Measurements from ENCODE around the gene RWDD2A.

The RWDD2A gene

GRCh38 chr6:83168556-83168955 lies 24.6 kb upstream of the RWDD2A start:
- Histone ChIP-seq H2AFZ (ENCODE audit: low read depth, low read length) (no peak overlapping the region), H3K36me3 (ENCODE audit: insufficient read depth, low read length) (peaks cover 92% of the 10 kb centered on the region), H4K20me1 (ENCODE audit: insufficient read depth, low read length) (no peaks in the 10 kb centered on the region), H3K4me2 (ENCODE audit: insufficient read depth, low read length) (no peak overlapping the region), H3K79me2 (ENCODE audit: insufficient read depth, low read length) (no peaks in the 10 kb centered on the region), H3K4me3 (ENCODE audit: low read depth in 1 of 2, low read length in 2 of 2) (no peak overlapping the region), H3K27me3 (ENCODE audit: insufficient read depth, low read length, poor library complexity) (no peaks in the 10 kb centered on the region), H3K9ac (ENCODE audit: low read depth, low read length) (no peak overlapping the region), H3K9me3 (ENCODE audit: insufficient read depth, low read length, severe bottlenecking) (no peaks in the 10 kb centered on the region), H3K4me1 (ENCODE audit: insufficient read depth, low read length) (no peaks in the 10 kb centered on the region), H3K27ac (ENCODE audit: low read length) (no peak overlapping the region)
- ATAC-seq (ENCODE audit: insufficient read depth, low read depth), result no peak
- no peak for DNase-seq
- TF ChIP-seq EZH2 (IDR thresholded peaks at IDR 0.05; ENCODE audit: borderline replicate concordance, low read depth, low read length, severe bottlenecking), result no peak

GRCh38 chr6:83169106-83169505 lies 24.1 kb upstream of the RWDD2A start:
- H4K20me1 ChIP-seq (ENCODE audit: insufficient read depth, low read length), result no peaks in the 10 kb centered on the region
- ATAC-seq (ENCODE audit: insufficient read depth, low read depth) (no peak), DNase-seq (no peak)
- no peaks in the 10 kb centered on the region for H3K4me1 ChIP-seq (ENCODE audit: insufficient read depth, low read length)
- H3K36me3 ChIP-seq (ENCODE audit: insufficient read depth, low read length), result peaks cover 92% of the 10 kb centered on the region
- no peak overlapping the region for H3K4me2 ChIP-seq (ENCODE audit: insufficient read depth, low read length)
- H3K4me3 ChIP-seq (ENCODE audit: low read depth in 1 of 2, low read length in 2 of 2), result no peak overlapping the region
- H3K9ac ChIP-seq (ENCODE audit: low read depth, low read length), result no peak overlapping the region
- H3K79me2 ChIP-seq (ENCODE audit: insufficient read depth, low read length), result no peaks in the 10 kb centered on the region
- no peaks in the 10 kb centered on the region for H3K27me3 ChIP-seq (ENCODE audit: insufficient read depth, low read length, poor library complexity)
- no peak overlapping the region for H2AFZ ChIP-seq (ENCODE audit: low read depth, low read length)
- no peak overlapping the region for H3K27ac ChIP-seq (ENCODE audit: low read length)
- H3K9me3 ChIP-seq (ENCODE audit: insufficient read depth, low read length, severe bottlenecking), result no peaks in the 10 kb centered on the region
- TF ChIP-seq, protein P1, sequence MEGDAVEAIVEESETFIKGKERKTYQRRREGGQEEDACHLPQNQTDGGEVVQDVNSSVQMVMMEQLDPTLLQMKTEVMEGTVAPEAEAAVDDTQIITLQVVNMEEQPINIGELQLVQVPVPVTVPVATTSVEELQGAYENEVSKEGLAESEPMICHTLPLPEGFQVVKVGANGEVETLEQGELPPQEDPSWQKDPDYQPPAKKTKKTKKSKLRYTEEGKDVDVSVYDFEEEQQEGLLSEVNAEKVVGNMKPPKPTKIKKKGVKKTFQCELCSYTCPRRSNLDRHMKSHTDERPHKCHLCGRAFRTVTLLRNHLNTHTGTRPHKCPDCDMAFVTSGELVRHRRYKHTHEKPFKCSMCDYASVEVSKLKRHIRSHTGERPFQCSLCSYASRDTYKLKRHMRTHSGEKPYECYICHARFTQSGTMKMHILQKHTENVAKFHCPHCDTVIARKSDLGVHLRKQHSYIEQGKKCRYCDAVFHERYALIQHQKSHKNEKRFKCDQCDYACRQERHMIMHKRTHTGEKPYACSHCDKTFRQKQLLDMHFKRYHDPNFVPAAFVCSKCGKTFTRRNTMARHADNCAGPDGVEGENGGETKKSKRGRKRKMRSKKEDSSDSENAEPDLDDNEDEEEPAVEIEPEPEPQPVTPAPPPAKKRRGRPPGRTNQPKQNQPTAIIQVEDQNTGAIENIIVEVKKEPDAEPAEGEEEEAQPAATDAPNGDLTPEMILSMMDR (IDR thresholded peaks at IDR 0.05; ENCODE audit: borderline replicate concordance, extremely low read depth, low read length, poor library complexity, severe bottlenecking), result no peak
- TF ChIP-seq EZH2 (IDR thresholded peaks at IDR 0.05; ENCODE audit: borderline replicate concordance, low read depth, low read length, severe bottlenecking), result no peak

GRCh38 chr6:83169511-83169910 lies 23.6 kb upstream of the RWDD2A start:
- ATAC-seq (ENCODE audit: insufficient read depth, low read depth) (no peak), DNase-seq (no peak)
- Histone ChIP-seq H3K36me3 (ENCODE audit: insufficient read depth, low read length) (peaks cover 92% of the 10 kb centered on the region), H3K4me2 (ENCODE audit: insufficient read depth, low read length) (no peak overlapping the region), H3K4me1 (ENCODE audit: insufficient read depth, low read length) (no peaks in the 10 kb centered on the region), H3K27ac (ENCODE audit: low read length) (no peak overlapping the region), H3K9me3 (ENCODE audit: insufficient read depth, low read length, severe bottlenecking) (no peaks in the 10 kb centered on the region), H4K20me1 (ENCODE audit: insufficient read depth, low read length) (no peaks in the 10 kb centered on the region), H3K27me3 (ENCODE audit: insufficient read depth, low read length, poor library complexity) (no peaks in the 10 kb centered on the region), H3K79me2 (ENCODE audit: insufficient read depth, low read length) (no peaks in the 10 kb centered on the region), H3K4me3 (ENCODE audit: low read depth in 1 of 2, low read length in 2 of 2) (no peak overlapping the region), H2AFZ (ENCODE audit: low read depth, low read length) (no peak overlapping the region), H3K9ac (ENCODE audit: low read depth, low read length) (no peak overlapping the region)
- TF ChIP-seq, protein P1 (IDR thresholded peaks at IDR 0.05; ENCODE audit: borderline replicate concordance, extremely low read depth, low read length, poor library complexity, severe bottlenecking), result no peak
- no peak for TF ChIP-seq EZH2 (IDR thresholded peaks at IDR 0.05; ENCODE audit: borderline replicate concordance, low read depth, low read length, severe bottlenecking)

- Histone ChIP-seq H3K4me3 (ENCODE audit: low read depth in 1 of 2, low read length in 2 of 2) (no peak overlapping the region), H3K9me3 (ENCODE audit: insufficient read depth, low read length, severe bottlenecking) (no peaks in the 10 kb centered on the region), H4K20me1 (ENCODE audit: insufficient read depth, low read length) (no peaks in the 10 kb centered on the region), H3K4me1 (ENCODE audit: insufficient read depth, low read length) (no peaks in the 10 kb centered on the region), H3K4me2 (ENCODE audit: insufficient read depth, low read length) (no peak overlapping the region), H3K36me3 (ENCODE audit: insufficient read depth, low read length) (peaks cover 65% of the 10 kb centered on the region), H3K27ac (ENCODE audit: low read length) (no peak overlapping the region), H3K9ac (ENCODE audit: low read depth, low read length) (no peak overlapping the region), H3K27me3 (ENCODE audit: insufficient read depth, low read length, poor library complexity) (no peaks in the 10 kb centered on the region), H2AFZ (ENCODE audit: low read depth, low read length) (no peak overlapping the region), H3K79me2 (ENCODE audit: insufficient read depth, low read length) (no peaks in the 10 kb centered on the region)
- no peak for TF ChIP-seq EZH2 (IDR thresholded peaks at IDR 0.05; ENCODE audit: borderline replicate concordance, low read depth, low read length, severe bottlenecking)
- TF ChIP-seq, protein P1 (IDR thresholded peaks at IDR 0.05; ENCODE audit: borderline replicate concordance, extremely low read depth, low read length, poor library complexity, severe bottlenecking), result no peak
- no peak for DNase-seq
- no peak for ATAC-seq (ENCODE audit: insufficient read depth, low read depth)
Measured at GRCh38 chr6:83176246-83176645, 16.9 kb upstream of the RWDD2A start.
